ENCODE results near the gene NUDT13. TPM values are rescaled to one million over a fixed set of nuclear protein-coding genes. Genes with fewer than 3 reads are reported as not detected.

Gene NUDT13
- total RNA-seq, 2 donors from 2014 or later: 0.18 to 1.2 TPM

- ATAC-seq (no peak), DNase-seq (ENCODE audit: low spot score in 2 of 2) (no peak)
- Mint-ChIP-seq H3K9me3 (no peaks in the 10 kb centered on the region), H3K36me3 (no peaks in the 10 kb centered on the region), H3K27ac (no peak overlapping the region)
These were observed 64.1 kb downstream of the NUDT13 start for GRCh38 chr10:73174148-73174925.

Other genes with a start within 250 kb of the NUDT13 start
- not detected for gene OIT3, start 216.7 kb upstream of the NUDT13 start, total RNA-seq
- not detected for gene PLA2G12B, start 155.6 kb upstream of the NUDT13 start, total RNA-seq
- 10 to 100 TPM in 1 of 2 donors, 1 to 10 TPM in 1; 9.5 to 62.2 TPM for gene P4HA1, start 13.6 kb upstream of the NUDT13 start, total RNA-seq
- 10 to 100 TPM; 31.7 to 39.6 TPM for gene ECD, start 57.6 kb downstream of the NUDT13 start, total RNA-seq
- gene FAM149B1, start 57.7 kb downstream of the NUDT13 start, total RNA-seq: 10 to 100 TPM; 14.8 to 17.3 TPM
- gene DNAJC9, start 136.8 kb downstream of the NUDT13 start, total RNA-seq: 10 to 100 TPM; 45.9 to 87.0 TPM
- 100 to 1,000 TPM in 1 of 2 donors, 10 to 100 TPM in 1; 99.4 to 125 TPM for gene MRPS16, start 142.2 kb downstream of the NUDT13 start, total RNA-seq
- 1 to 10 TPM in 1 of 2 donors, under 1 TPM in 1; 0.36 to 1.2 TPM for gene CFAP70, start 248.4 kb downstream of the NUDT13 start, total RNA-seq